Measurements from ENCODE around the gene GNG7.
"Not testable (repeated sequence)": the region's sequence is repeated elsewhere in the genome, so short reads cannot be mapped to it uniquely, and the experiment has no call there.

Gene GNG7

GRCh38 chr19:2690856-2691255 lies 11.6 kb downstream of the GNG7 start:
- no peak overlapping the region for H3K27ac ChIP-seq
- no peak for TF ChIP-seq ZFX (IDR thresholded peaks at IDR 0.05)
- no peak for TF ChIP-seq CTCF (conservative IDR thresholded peaks at IDR 0.05)

- no peak overlapping the region for H3K27ac ChIP-seq
- TF ChIP-seq ZFX (IDR thresholded peaks at IDR 0.05) (no peak), CTCF (conservative IDR thresholded peaks at IDR 0.05) (no peak)
Observed at GRCh38 chr19:2686360-2686759, 16.1 kb downstream of the GNG7 start.

- H3K27ac ChIP-seq, result no peak overlapping the region
- TF ChIP-seq ZFX (IDR thresholded peaks at IDR 0.05), result no peak
- no peak for TF ChIP-seq CTCF (conservative IDR thresholded peaks at IDR 0.05)
Observed at GRCh38 chr19:2685204-2685704, 17.2 kb downstream of the GNG7 start.

- H3K27ac ChIP-seq, result no peak overlapping the region
- no peak for TF ChIP-seq ZFX (IDR thresholded peaks at IDR 0.05)
- no peak for TF ChIP-seq CTCF (conservative IDR thresholded peaks at IDR 0.05)
Observed at GRCh38 chr19:2683430-2684003, 19.0 kb downstream of the GNG7 start.

GRCh38 chr19:2680808-2681207 lies 21.7 kb downstream of the GNG7 start:
- no peak for TF ChIP-seq CTCF (conservative IDR thresholded peaks at IDR 0.05)
- H3K27ac ChIP-seq, result no peak overlapping the region

- TF ChIP-seq ZFX (IDR thresholded peaks at IDR 0.05), result no peak
- TF ChIP-seq CTCF (conservative IDR thresholded peaks at IDR 0.05), result no peak
- H3K27ac ChIP-seq, result no peak overlapping the region
Observed at GRCh38 chr19:2679439-2679838, 23.1 kb downstream of the GNG7 start.

- not testable (repeated sequence) for H3K27ac ChIP-seq
Observed at GRCh38 chr19:2678948-2679347, 23.5 kb downstream of the GNG7 start.

GRCh38 chr19:2678044-2678671 lies 24.3 kb downstream of the GNG7 start:
- TF ChIP-seq ZFX (IDR thresholded peaks at IDR 0.05) (no peak), CTCF (conservative IDR thresholded peaks at IDR 0.05) (no peak)
- H3K27ac ChIP-seq, result no peak overlapping the region

Data from C4-2B (cell line).